K562 (cell line): ENCODE measurements around the gene CENPA. TPM values are rescaled to one million over a fixed set of nuclear protein-coding genes. Genes with fewer than 3 reads are reported as not detected.

ENCODE experiments used
- ATAC-seq: fragments of 200-7000 bp; cut with Tn5 transposase; 3 replicates; pipeline ENCODE4 v1.9.1; 2020; ENCODE audit warnings: moderate library complexity
- BruUV-seq: library from RNA; stranded (reverse); fragments of 400-500 nt; replicated peaks from 2 replicates; lab custom pipeline; 2021; lab: Mats Ljungman, UMichigan
- CTCF ChIA-PET: fragments of 300-600 bp; formaldehyde crosslinking; extraction: SDS; loops from one replicate; lab custom pipeline; 2021; ENCODE audit warnings: low intra/inter-chr PET ratio; lab: Yijun Ruan, JAX
- POLR2A ChIA-PET: fragments of 300-600, 350-650 bp; sonication (Branson Sonifier 250); formaldehyde crosslinking; extraction: SDS; loops from one replicate; lab custom pipeline; 2021; ENCODE audit warnings: antibody characterized with exemption, inconsistent platforms; lab: Yijun Ruan, JAX
- DNase-seq, 4 experiments: peaks; one replicate each; pipeline versions ENCODE4 v3.0.0 to v3.0.0-alpha.2; 2011 to 2018; ENCODE audit warnings: low spot score in 3 of 4, mixed read lengths in 3 of 4; ENCODE audit errors: extremely low read depth in 1 of 4
- FAIRE-seq: peaks from 2 replicates; lab custom pipeline; 2011; peaks lifted over from hg19 to GRCh38; lab: Jason Lieb, UNC
- H2AFZ ChIP-seq: 2 replicates; pipeline ENCODE4 v1.6.0; 2011; ENCODE audit warnings: low read depth, low read length, control low read depth, inconsistent platforms
- H3K27ac ChIP-seq: fragments of 200-600 bp; 3 replicates; pipeline ENCODE4 v1.8.0; 2011; ENCODE audit warnings: low read depth, mild to moderate bottlenecking, control low read depth, inconsistent platforms, low read length, moderate library complexity, mixed read lengths; ENCODE audit errors: extremely low read depth
- H3K27me3 ChIP-seq, 2 experiments: fragments of 300-600 bp in 1 of 2; 2 replicates in 1 of 2; 3 replicates in 1 of 2; pipeline versions ENCODE4 v1.6.0 to v1.8.0; 2011; ENCODE audit warnings: inconsistent platforms in 2 of 2, low read length in 2 of 2, mild to moderate bottlenecking in 1 of 2, mixed read lengths in 1 of 2, moderate library complexity in 1 of 2; ENCODE audit not compliant: control insufficient read depth in 2 of 2, insufficient read depth in 2 of 2
- H3K36me3 ChIP-seq: fragments of 300-600 bp; 3 replicates; pipeline ENCODE4 v1.8.0; 2011; ENCODE audit warnings: mild to moderate bottlenecking, low read length, inconsistent platforms; ENCODE audit not compliant: control insufficient read depth, insufficient read depth
- H3K4me1 ChIP-seq, 2 experiments: fragments of 200-600 bp in 1 of 2; replicated peaks in 1 of 2; 2 replicates in 1 of 2; 3 replicates in 1 of 2; pipeline versions ENCODE4 v1.5.1 to v1.8.0; 2011; ENCODE audit warnings: inconsistent platforms in 2 of 2, low read length in 2 of 2, mild to moderate bottlenecking in 1 of 2, mixed read lengths in 1 of 2, moderate library complexity in 1 of 2; ENCODE audit not compliant: control insufficient read depth in 2 of 2, insufficient read depth in 2 of 2
- H3K4me2 ChIP-seq: 2 replicates; pipeline ENCODE4 v1.6.1; 2011; ENCODE audit warnings: low read length, control low read depth, inconsistent platforms, mixed read lengths; ENCODE audit not compliant: insufficient read depth
- H3K4me3 ChIP-seq: fragments of 200-600 bp; sonication (generic), shearing (Covaris generic); 2 replicates; pipeline ENCODE4 v1.5.1; 2016; ENCODE audit warnings: control low read depth, inconsistent platforms
- H3K79me2 ChIP-seq: fragments of 200-600 bp; 3 replicates; pipeline ENCODE4 v1.8.0; 2011; ENCODE audit warnings: low read length, inconsistent platforms; ENCODE audit not compliant: control insufficient read depth, insufficient read depth
- H3K9ac ChIP-seq, 2 experiments: 2 replicates each; pipeline versions ENCODE4 v1.6.0 to v1.6.1; 2011; ENCODE audit warnings: low read depth in 2 of 2, low read length in 2 of 2, control low read depth in 1 of 2, inconsistent platforms in 1 of 2, mild to moderate bottlenecking in 1 of 2, mixed read lengths in 1 of 2; ENCODE audit not compliant: insufficient read depth in 1 of 2
- H3K9me1 ChIP-seq: one replicate; pipeline ENCODE4 v1.6.0; 2011; ENCODE audit warnings: inconsistent platforms, mild to moderate bottlenecking, low read length, moderate library complexity; ENCODE audit not compliant: control insufficient read depth, insufficient read depth
- H3K9me3 ChIP-seq: replicated peaks from 2 replicates; pipeline ENCODE4 v1.5.1; 2011; ENCODE audit warnings: low read depth, low read length, inconsistent platforms; ENCODE audit not compliant: control insufficient read depth, insufficient read depth
- H4K20me1 ChIP-seq: replicated peaks from 2 replicates; pipeline ENCODE4 v1.6.1; 2011; ENCODE audit warnings: low read length, inconsistent platforms, mixed read lengths; ENCODE audit not compliant: control insufficient read depth, insufficient read depth
- IFI16 ChIP-seq: fragments of 250-450 bp; sonication (Bioruptor Pico); IDR thresholded peaks from 2 replicates; pipeline ENCODE4 v2.1.2; 2022; ENCODE audit warnings: mild to moderate bottlenecking, inconsistent platforms
- NFATC3 ChIP-seq: fragments of 450-650 bp; IDR thresholded peaks from 2 replicates; pipeline ENCODE4 v1.6.1; 2017; ENCODE audit warnings: mild to moderate bottlenecking
- SMAD3 ChIP-seq: fragments of 450-650 bp; formaldehyde crosslinking; conservative IDR thresholded peaks from 2 replicates; pipeline ENCODE4 v1.4.0; 2020; ENCODE audit warnings: mild to moderate bottlenecking
- TAF7 ChIP-seq: fragments of 450-650 bp; IDR thresholded peaks from 2 replicates; pipeline ENCODE4 v1.6.1; 2016; ENCODE audit warnings: missing genetic modification characterization, missing compliant biosample characterization
- WGBS: fragments of 100-300 bp; shearing (Covaris generic); methylation state at CpG from one replicate; pipeline ENCODE4 v1.1.6; 2016; ENCODE audit warnings: low coverage, mixed read lengths; ENCODE audit not compliant: insufficient coverage; ENCODE audit errors: missing lambda C conversion rate; 5-methylcytosine and 5-hydroxymethylcytosine counted together
- in situ Hi-C: fragments of 300-500 bp; cut with MboI; formaldehyde crosslinking; loops from 4 replicates; pipeline ENCODE4 v1.15.0; 2018; ENCODE audit warnings: inconsistent platforms, mixed read lengths
- intact Hi-C: fragments of 100-400 bp; cut with micrococcal nuclease; formaldehyde crosslinking; loops from 2 replicates; pipeline ENCODE4 v1.14.2; 2022
- polyA plus RNA-seq, 8 experiments: library from polyadenylated mRNA; depleted of rRNA in 4 of 8; stranded (reverse) in 5 of 8; unstranded in 3 of 8; fragments of >200 nt; fragmentation: Nextera tagmentation in 2 of 8; fragmentation: Illumina TruSeq in 1 of 8; extraction: Ambion mirVana in 2 of 8; extraction: Trizol in 1 of 8; gene quantifications; 2 replicates each; pipeline versions ENCODE4 v1.2.1 to v1.2.3, GENCODE V29; 2011 to 2014; ENCODE audit warnings: inconsistent platforms in 1 of 8, missing spikeins in 1 of 8
- total RNA-seq, 7 experiments: library from RNA; depleted of rRNA in 6 of 7; stranded (reverse); fragments of >200 nt in 6 of 7; fragmentation: Illumina TruSeq in 2 of 7; extraction: Trizol in 2 of 7; gene quantifications; 2 replicates each; pipeline versions ENCODE4 v1.2.1 to v1.2.3, GENCODE V29; 2011 to 2021; ENCODE audit warnings: low replicate concordance in 1 of 7
- TF ChIP-seq, protein P1 (sequence below): sonication (generic); formaldehyde crosslinking; IDR thresholded peaks from 2 replicates; pipeline ENCODE4 v1.8.0; 2023; ENCODE audit warnings: mild to moderate bottlenecking, missing genetic modification reagents

CENPA gene
- total and polyA plus RNA-seq, 9 of the 15 experiments (the other 6 are each of a cell fraction or from before 2014, with no cell fraction given): 11.3 to 61.7 (median 44.7) TPM

GRCh38 chr2:26752656-26753055, 33.2 kb upstream of the CENPA start:
- no TSS peak for BruUV-seq
- H3K79me2 ChIP-seq: no peaks in the 10 kb centered on the region
- no peak overlapping the region for H3K27ac ChIP-seq
- no peak for ATAC-seq
- POLR2A ChIA-PET: interaction anchor here (0.8 to 0.9 kb wide), 3 partner anchors 34 to 199 kb away, joined by 3 to 7 read pairs (median 5); no protein-coding TSS in a partner anchor
- CTCF ChIA-PET: no interaction called here
- no peaks in the 10 kb centered on the region for H3K9me3 ChIP-seq
- no peak for DNase-seq
- H4K20me1 ChIP-seq: no peaks in the 10 kb centered on the region
- H3K36me3 ChIP-seq: no peaks in the 10 kb centered on the region; the same call in 2 of the 3 replicates
- in situ Hi-C loops (no loop called here), intact Hi-C loops (no loop called here)
- no peak overlapping the region for H3K4me3 ChIP-seq
- WGBS: 86% methylated on average over 3 of the region's 3 CpGs
- H2AFZ ChIP-seq: no peak overlapping the region
- H3K4me1 ChIP-seq: peaks cover 17 to 32% of the 10 kb centered on the region in 2 experiments
- no peaks in the 10 kb centered on the region for H3K27me3 ChIP-seq
- no peak overlapping the region for H3K9ac ChIP-seq
- no peak for TF ChIP-seq SMAD3 (CRISPR knock-in tag)
- TF ChIP-seq, protein P1, sequence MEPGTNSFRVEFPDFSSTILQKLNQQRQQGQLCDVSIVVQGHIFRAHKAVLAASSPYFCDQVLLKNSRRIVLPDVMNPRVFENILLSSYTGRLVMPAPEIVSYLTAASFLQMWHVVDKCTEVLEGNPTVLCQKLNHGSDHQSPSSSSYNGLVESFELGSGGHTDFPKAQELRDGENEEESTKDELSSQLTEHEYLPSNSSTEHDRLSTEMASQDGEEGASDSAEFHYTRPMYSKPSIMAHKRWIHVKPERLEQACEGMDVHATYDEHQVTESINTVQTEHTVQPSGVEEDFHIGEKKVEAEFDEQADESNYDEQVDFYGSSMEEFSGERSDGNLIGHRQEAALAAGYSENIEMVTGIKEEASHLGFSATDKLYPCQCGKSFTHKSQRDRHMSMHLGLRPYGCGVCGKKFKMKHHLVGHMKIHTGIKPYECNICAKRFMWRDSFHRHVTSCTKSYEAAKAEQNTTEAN: no peak
- no peak for TF ChIP-seq IFI16 (CRISPR knock-in tag)
- TF ChIP-seq TAF7 (tag): no peak
- no peak for TF ChIP-seq NFATC3
- TF ChIP-seq, all 486 proteins: peak for 0
- Histone ChIP-seq H3K4me2 (no peak overlapping the region), H3K9me1 (no peaks in the 10 kb centered on the region)
- FAIRE-seq: no peak
